Measurements from ENCODE around the gene TUBB3. TPM values are rescaled to one million over a fixed set of nuclear protein-coding genes. Genes with fewer than 3 reads are reported as not detected.

TUBB3 gene
- total and polyA plus RNA-seq, 9 of the 15 experiments (the other 6 are each of a cell fraction or from before 2014, with no cell fraction given): 0.18 to 12.5 (median 5.0) TPM

- TF ChIP-seq ELF2 (CRISPR knock-in tag; IDR thresholded peaks at IDR 0.05): no peak
Observed at GRCh38 chr16:89918453-89919347, 4.4 kb upstream of the TUBB3 start, which contains the start of gene MC1R (continued).

DNA sequence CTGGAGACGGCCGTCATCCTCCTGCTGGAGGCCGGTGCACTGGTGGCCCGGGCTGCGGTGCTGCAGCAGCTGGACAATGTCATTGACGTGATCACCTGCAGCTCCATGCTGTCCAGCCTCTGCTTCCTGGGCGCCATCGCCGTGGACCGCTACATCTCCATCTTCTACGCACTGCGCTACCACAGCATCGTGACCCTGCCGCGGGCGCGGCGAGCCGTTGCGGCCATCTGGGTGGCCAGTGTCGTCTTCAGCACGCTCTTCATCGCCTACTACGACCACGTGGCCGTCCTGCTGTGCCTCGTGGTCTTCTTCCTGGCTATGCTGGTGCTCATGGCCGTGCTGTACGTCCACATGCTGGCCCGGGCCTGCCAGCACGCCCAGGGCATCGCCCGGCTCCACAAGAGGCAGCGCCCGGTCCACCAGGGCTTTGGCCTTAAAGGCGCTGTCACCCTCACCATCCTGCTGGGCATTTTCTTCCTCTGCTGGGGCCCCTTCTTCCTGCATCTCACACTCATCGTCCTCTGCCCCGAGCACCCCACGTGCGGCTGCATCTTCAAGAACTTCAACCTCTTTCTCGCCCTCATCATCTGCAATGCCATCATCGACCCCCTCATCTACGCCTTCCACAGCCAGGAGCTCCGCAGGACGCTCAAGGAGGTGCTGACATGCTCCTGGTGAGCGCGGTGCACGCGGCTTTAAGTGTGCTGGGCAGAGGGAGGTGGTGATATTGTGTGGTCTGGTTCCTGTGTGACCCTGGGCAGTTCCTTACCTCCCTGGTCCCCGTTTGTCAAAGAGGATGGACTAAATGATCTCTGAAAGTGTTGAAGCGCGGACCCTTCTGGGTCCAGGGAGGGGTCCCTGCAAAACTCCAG is 3.4 kb upstream of the TUBB3 start:
- no peak for FAIRE-seq
- no peaks in the 10 kb centered on the region for H3K36me3 ChIP-seq (ENCODE audit: control insufficient read depth, insufficient read depth, low read length)
- no peak for DNase-seq (ENCODE audit: extremely low read depth in 1 of 4, low spot score in 3 of 4)
- H3K79me2 ChIP-seq (ENCODE audit: control insufficient read depth, insufficient read depth, low read length): no peaks in the 10 kb centered on the region; the same call in 2 of the 3 replicates
- H3K4me3 ChIP-seq: no peak overlapping the region
- no peaks in the 10 kb centered on the region for H3K27me3 ChIP-seq (ENCODE audit: control insufficient read depth in 2 of 2, insufficient read depth in 2 of 2, low read length in 2 of 2)
- H3K9me3 ChIP-seq (replicated peaks; ENCODE audit: control insufficient read depth, insufficient read depth, low read depth, low read length): no peaks in the 10 kb centered on the region
- 0 out of 2 replicates have a peak, but pooled peaks cover 9% of the 10 kb centered on the region for H4K20me1 ChIP-seq (replicated peaks; ENCODE audit: control insufficient read depth, insufficient read depth, low read length)
- peaks cover 39 to 83% of the 10 kb centered on the region in 2 experiments for H3K4me1 ChIP-seq (replicated peaks in 1 of 2; ENCODE audit: control insufficient read depth in 2 of 2, insufficient read depth in 2 of 2, low read length in 2 of 2)
- in situ Hi-C loops (cut with MboI): no loop called here
- H3K9me1 ChIP-seq (ENCODE audit: control insufficient read depth, insufficient read depth, low read length): no peaks in the 10 kb centered on the region
- ChIA-PET CTCF (ENCODE audit: low intra/inter-chr PET ratio) (no interaction called here), POLR2A (no interaction called here)
- H2AFZ ChIP-seq (ENCODE audit: low read depth, low read length): no peak overlapping the region
- peak overlapping the region in 1 of 2 experiments; percentile 85; a peak in 1 of 4 replicates for H3K9ac ChIP-seq (ENCODE audit: insufficient read depth in 1 of 2, low read depth in 2 of 2, low read length in 2 of 2)
- H3K27ac ChIP-seq (ENCODE audit: extremely low read depth, low read depth, low read length): no peak overlapping the region
- BruUV-seq (replicated peaks): no TSS peak
- intact Hi-C loops (cut with micrococcal nuclease): loop anchor here (5.0 to 10.0 kb wide), 2 partner anchors 55 to 102 kb away; partner anchors contain the start of gene FANCA
- 85% methylated on average over 32 of the region's 52 CpGs for WGBS (ENCODE audit: insufficient coverage, low coverage, missing lambda C conversion rate)
- no peak for ATAC-seq
- no peak overlapping the region for H3K4me2 ChIP-seq (ENCODE audit: insufficient read depth, low read length)
- TF ChIP-seq, protein P1, sequence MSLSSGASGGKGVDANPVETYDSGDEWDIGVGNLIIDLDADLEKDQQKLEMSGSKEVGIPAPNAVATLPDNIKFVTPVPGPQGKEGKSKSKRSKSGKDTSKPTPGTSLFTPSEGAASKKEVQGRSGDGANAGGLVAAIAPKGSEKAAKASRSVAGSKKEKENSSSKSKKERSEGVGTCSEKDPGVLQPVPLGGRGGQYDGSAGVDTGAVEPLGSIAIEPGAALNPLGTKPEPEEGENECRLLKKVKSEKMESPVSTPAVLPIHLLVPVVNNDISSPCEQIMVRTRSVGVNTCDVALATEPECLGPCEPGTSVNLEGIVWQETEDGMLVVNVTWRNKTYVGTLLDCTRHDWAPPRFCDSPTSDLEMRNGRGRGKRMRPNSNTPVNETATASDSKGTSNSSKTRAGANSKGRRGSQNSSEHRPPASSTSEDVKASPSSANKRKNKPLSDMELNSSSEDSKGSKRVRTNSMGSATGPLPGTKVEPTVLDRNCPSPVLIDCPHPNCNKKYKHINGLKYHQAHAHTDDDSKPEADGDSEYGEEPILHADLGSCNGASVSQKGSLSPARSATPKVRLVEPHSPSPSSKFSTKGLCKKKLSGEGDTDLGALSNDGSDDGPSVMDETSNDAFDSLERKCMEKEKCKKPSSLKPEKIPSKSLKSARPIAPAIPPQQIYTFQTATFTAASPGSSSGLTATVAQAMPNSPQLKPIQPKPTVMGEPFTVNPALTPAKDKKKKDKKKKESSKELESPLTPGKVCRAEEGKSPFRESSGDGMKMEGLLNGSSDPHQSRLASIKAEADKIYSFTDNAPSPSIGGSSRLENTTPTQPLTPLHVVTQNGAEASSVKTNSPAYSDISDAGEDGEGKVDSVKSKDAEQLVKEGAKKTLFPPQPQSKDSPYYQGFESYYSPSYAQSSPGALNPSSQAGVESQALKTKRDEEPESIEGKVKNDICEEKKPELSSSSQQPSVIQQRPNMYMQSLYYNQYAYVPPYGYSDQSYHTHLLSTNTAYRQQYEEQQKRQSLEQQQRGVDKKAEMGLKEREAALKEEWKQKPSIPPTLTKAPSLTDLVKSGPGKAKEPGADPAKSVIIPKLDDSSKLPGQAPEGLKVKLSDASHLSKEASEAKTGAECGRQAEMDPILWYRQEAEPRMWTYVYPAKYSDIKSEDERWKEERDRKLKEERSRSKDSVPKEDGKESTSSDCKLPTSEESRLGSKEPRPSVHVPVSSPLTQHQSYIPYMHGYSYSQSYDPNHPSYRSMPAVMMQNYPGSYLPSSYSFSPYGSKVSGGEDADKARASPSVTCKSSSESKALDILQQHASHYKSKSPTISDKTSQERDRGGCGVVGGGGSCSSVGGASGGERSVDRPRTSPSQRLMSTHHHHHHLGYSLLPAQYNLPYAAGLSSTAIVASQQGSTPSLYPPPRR (CRISPR knock-in tag; IDR thresholded peaks at IDR 0.05; ENCODE audit: borderline replicate concordance): no peak
- TF ChIP-seq MECOM (CRISPR knock-in tag; IDR thresholded peaks at IDR 0.05) (no peak), LARP7 (IDR thresholded peaks at IDR 0.05) (no peak), HNRNPLL (IDR thresholded peaks at IDR 0.05; ENCODE audit: low read depth, low read length, poor library complexity, severe bottlenecking) (no peak), NFE2 (IDR thresholded peaks at IDR 0.05; ENCODE audit: low read depth) (no peak), BCOR (IDR thresholded peaks at IDR 0.05) (no peak), NR2C1 (IDR thresholded peaks at IDR 0.05) (no peak), NR2C1 (tag; IDR thresholded peaks at IDR 0.05) (no peak), NBN (IDR thresholded peaks at IDR 0.05; ENCODE audit: low read depth) (no peak), ZNF668 (CRISPR knock-in tag; IDR thresholded peaks at IDR 0.05) (no peak)
- TF ChIP-seq, protein P2, sequence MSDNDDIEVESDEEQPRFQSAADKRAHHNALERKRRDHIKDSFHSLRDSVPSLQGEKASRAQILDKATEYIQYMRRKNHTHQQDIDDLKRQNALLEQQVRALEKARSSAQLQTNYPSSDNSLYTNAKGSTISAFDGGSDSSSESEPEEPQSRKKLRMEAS (CRISPR knock-in tag; IDR thresholded peaks at IDR 0.05): peak; percentile 67
- TF ChIP-seq, protein P3, sequence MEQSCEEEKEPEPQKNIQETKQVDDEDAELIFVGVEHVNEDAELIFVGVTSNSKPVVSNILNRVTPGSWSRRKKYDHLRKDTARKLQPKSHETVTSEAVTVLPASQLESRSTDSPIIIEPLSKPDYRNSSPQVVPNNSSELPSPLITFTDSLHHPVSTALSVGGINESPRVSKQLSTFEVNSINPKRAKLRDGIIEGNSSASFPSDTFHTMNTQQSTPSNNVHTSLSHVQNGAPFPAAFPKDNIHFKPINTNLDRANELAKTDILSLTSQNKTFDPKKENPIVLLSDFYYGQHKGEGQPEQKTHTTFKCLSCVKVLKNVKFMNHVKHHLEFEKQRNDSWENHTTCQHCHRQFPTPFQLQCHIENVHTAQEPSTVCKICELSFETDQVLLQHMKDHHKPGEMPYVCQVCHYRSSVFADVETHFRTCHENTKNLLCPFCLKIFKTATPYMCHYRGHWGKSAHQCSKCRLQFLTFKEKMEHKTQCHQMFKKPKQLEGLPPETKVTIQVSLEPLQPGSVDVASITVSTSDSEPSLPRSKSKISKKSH (CRISPR knock-in tag; IDR thresholded peaks at IDR 0.05): no peak

All from K562 (cell line).